ENCODE data around the gene EBPL.

DNA sequence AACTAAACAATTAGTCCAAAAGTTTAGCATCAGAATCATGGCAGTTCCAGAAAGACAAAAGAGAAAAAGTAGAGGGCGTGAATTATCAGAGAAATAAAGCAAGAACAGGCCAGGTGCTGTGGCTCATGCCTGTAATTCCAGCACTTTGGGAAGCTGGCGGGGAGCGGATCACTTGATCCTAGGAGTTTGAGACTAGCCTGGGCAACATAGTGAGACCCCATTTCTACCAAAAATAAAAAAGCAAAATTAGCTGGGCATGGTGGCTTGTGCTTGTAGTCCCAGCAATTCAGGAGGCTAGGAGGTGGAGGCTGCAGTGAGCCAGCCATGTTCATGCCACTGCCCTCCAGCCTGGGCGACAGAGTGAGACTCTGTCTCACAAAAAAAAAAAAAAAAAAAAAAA lies 44.6 kb downstream of the EBPL start:
- TF ChIP-seq, protein P1, sequence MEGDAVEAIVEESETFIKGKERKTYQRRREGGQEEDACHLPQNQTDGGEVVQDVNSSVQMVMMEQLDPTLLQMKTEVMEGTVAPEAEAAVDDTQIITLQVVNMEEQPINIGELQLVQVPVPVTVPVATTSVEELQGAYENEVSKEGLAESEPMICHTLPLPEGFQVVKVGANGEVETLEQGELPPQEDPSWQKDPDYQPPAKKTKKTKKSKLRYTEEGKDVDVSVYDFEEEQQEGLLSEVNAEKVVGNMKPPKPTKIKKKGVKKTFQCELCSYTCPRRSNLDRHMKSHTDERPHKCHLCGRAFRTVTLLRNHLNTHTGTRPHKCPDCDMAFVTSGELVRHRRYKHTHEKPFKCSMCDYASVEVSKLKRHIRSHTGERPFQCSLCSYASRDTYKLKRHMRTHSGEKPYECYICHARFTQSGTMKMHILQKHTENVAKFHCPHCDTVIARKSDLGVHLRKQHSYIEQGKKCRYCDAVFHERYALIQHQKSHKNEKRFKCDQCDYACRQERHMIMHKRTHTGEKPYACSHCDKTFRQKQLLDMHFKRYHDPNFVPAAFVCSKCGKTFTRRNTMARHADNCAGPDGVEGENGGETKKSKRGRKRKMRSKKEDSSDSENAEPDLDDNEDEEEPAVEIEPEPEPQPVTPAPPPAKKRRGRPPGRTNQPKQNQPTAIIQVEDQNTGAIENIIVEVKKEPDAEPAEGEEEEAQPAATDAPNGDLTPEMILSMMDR (IDR thresholded peaks at IDR 0.05): no peak
- no peak for TF ChIP-seq EP300 (IDR thresholded peaks at IDR 0.05)
- no peak for TF ChIP-seq POLR2AphosphoS5 (IDR thresholded peaks at IDR 0.05)
